NCI-H82 (cell line): ENCODE results near the gene GSE1.

ENCODE experiments used
- DNase-seq: peaks from one replicate; lab custom pipeline; 2025; lab: John Stamatoyannopoulos, UW

Gene GSE1

GRCh38 chr16:85605051-85605911, 7.8 kb upstream of the GSE1 start:
- no peak for DNase-seq

GRCh38 chr16:85605912-85606841, 6.9 kb upstream of the GSE1 start:
- DNase-seq, result no peak

- no peak for DNase-seq
Observed at GRCh38 chr16:85606904-85607303, 6.2 kb upstream of the GSE1 start.

- peak; percentile 77 for DNase-seq
Observed at GRCh38 chr16:85607321-85607765, 5.8 kb upstream of the GSE1 start.

- no peak for DNase-seq
Observed at GRCh38 chr16:85607796-85608514, 5.2 kb upstream of the GSE1 start.

- DNase-seq, result no peak
Observed at GRCh38 chr16:85608515-85608885, 4.6 kb upstream of the GSE1 start.

GRCh38 chr16:85608887-85609286, 4.2 kb upstream of the GSE1 start:
- DNase-seq, result no peak

- no peak for DNase-seq
Observed at GRCh38 chr16:85609539-85609938, 3.6 kb upstream of the GSE1 start.

- no peak for DNase-seq
Observed at GRCh38 chr16:85610059-85610445, 3.1 kb upstream of the GSE1 start.

- peak; percentile 98 for DNase-seq
Observed at GRCh38 chr16:85610446-85611193, 2.5 kb upstream of the GSE1 start.

- no peak for DNase-seq
Observed at GRCh38 chr16:85611194-85611443, 2.0 kb upstream of the GSE1 start.

- peak; percentile 96 for DNase-seq
Observed at GRCh38 chr16:85611444-85612190, 1.5 kb upstream of the GSE1 start.

GRCh38 chr16:85612191-85612800, 826 bp upstream of the GSE1 start:
- DNase-seq, result peak; percentile 93

GRCh38 chr16:85613604-85614337, 649 bp downstream of the GSE1 start:
- DNase-seq, result peak; percentile 88

GRCh38 chr16:85614338-85615013, 1.4 kb downstream of the GSE1 start:
- DNase-seq, result no peak

GRCh38 chr16:85615014-85615851, 2.1 kb downstream of the GSE1 start:
- peak; percentile 69 for DNase-seq

GRCh38 chr16:85615852-85616606, 2.9 kb downstream of the GSE1 start:
- peak; percentile 93 for DNase-seq
